Liver (tissue), 3 donors: ENCODE results near the gene CHTF8.

Experiments used
- CTCF ChIP-seq: fragments of 150-350 bp; IDR thresholded peaks from 2 replicates; pipeline ENCODE4 v1.5.1; 2017; ENCODE audit warnings: improper control_type of control experiment, low read depth, low read length; ENCODE audit not compliant: missing input control
- TAF1 ChIP-seq: conservative IDR thresholded peaks from 2 replicates; pipeline ENCODE4 v1.6.1; 2016; ENCODE audit warnings: antibody characterized with exemption, mild to moderate bottlenecking
- donor health status: healthy.
- donor health status: healthy.

- no peak for TF ChIP-seq CTCF
- TF ChIP-seq TAF1, result no peak
These were observed 48.1 kb downstream of the CHTF8 start for GRCh38 chr16:69084289-69084688.
